ENCODE measurements around the gene FSHR.
A peak's percentile ranks its signal among the peaks of the same experiment; 100 is the strongest.

FSHR gene

DNA sequence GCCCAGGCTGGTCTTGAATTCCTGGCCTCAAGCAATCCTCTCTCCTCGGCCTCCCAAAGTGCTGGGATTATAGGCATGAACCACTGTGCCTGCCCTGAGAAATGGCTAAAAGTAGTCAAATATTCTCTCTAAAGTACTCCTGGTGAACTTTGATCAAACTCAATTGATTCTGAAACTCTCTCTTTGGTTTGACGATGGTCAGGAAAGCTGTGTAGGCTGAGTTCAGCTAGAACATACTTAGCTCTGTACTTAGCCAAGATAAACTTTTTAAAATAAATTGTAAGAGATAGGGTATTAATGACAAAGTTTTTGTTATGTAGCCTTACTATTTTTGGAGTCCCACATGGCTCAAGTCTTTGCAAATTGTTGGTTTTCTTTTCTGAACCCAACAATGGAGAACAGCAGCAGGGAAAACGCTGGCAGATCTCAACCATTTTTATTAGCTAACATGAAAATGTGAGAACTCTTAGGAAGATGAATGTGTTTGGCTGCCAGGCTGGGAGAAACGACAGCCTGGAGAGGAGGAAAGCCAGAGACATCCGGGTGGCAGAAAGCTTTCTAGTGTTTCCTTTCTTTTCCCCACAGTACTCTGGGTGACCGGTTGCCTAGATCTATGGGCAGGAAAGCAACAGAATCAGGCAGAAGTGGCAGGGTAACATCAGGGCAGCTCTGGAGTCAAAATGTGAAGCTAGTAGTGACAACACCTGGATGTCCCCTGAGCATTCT is 205.8 kb downstream of the FSHR start:
- Histone ChIP-seq H3K9me3 (ENCODE audit: control insufficient read depth, low read length) (no peaks in the 10 kb centered on the region), H3K9ac (no peak overlapping the region)

DNA sequence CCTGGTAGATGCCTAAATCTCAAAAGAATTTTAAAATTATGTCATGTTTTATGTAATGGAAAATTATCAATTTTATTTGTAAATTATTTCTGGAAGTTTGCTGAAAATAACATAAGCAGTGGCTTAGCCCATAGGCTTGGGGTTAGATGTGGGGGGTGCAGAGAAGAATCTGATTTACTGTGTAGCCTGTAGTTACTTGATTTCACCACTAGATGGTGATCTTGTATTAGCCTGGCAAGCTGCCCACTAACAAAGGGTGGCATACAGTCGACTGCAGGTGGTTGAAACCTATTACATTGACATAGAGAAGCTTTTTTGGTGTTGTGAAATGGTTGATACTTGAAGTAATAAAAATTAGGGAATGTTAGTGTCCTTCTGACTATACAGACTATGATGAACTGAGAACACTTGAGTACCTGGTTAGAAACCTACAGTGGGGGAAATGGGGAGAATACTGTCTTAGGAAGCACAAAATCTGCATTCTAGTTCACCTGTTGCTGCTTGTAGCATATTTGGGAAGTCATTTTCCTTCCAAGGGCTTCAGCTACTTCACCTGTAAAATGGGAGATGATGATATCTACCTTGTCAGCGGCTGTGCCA is 207.8 kb downstream of the FSHR start:
- Histone ChIP-seq H3K79me2 (no peaks in the 10 kb centered on the region), H3K4me2 (ENCODE audit: low read length) (no peak overlapping the region), H3K27ac (no peak overlapping the region), H3K9ac (no peak overlapping the region), H3K4me1 (peaks cover 10% of the 10 kb centered on the region), H3K9me3 (ENCODE audit: control insufficient read depth, low read length) (no peaks in the 10 kb centered on the region), H3K27me3 (ENCODE audit: control insufficient read depth, insufficient read depth, low read length) (no peaks in the 10 kb centered on the region), H3K36me3 (ENCODE audit: control insufficient read depth, insufficient read depth, low read length) (no peaks in the 10 kb centered on the region), H3K4me3 (ENCODE audit: low read depth, low read length) (no peak overlapping the region), H2AFZ (no peak overlapping the region)
- TF ChIP-seq, protein P1, sequence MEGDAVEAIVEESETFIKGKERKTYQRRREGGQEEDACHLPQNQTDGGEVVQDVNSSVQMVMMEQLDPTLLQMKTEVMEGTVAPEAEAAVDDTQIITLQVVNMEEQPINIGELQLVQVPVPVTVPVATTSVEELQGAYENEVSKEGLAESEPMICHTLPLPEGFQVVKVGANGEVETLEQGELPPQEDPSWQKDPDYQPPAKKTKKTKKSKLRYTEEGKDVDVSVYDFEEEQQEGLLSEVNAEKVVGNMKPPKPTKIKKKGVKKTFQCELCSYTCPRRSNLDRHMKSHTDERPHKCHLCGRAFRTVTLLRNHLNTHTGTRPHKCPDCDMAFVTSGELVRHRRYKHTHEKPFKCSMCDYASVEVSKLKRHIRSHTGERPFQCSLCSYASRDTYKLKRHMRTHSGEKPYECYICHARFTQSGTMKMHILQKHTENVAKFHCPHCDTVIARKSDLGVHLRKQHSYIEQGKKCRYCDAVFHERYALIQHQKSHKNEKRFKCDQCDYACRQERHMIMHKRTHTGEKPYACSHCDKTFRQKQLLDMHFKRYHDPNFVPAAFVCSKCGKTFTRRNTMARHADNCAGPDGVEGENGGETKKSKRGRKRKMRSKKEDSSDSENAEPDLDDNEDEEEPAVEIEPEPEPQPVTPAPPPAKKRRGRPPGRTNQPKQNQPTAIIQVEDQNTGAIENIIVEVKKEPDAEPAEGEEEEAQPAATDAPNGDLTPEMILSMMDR (IDR thresholded peaks at IDR 0.05), result peak; percentile 98

More for the DNA sequence above, 205.8 kb downstream of the FSHR start:
- H3K36me3 ChIP-seq (ENCODE audit: control insufficient read depth, insufficient read depth, low read length), result no peaks in the 10 kb centered on the region
- no peaks in the 10 kb centered on the region for H3K27me3 ChIP-seq (ENCODE audit: control insufficient read depth, insufficient read depth, low read length)
- H3K4me3 ChIP-seq (ENCODE audit: low read depth, low read length), result no peak overlapping the region
- H3K27ac ChIP-seq, result no peak overlapping the region
- H2AFZ ChIP-seq, result peak overlapping the region; percentile 60
- peaks cover 13% of the 10 kb centered on the region for H3K4me1 ChIP-seq
- no peak overlapping the region for H3K4me2 ChIP-seq (ENCODE audit: low read length)
- H3K79me2 ChIP-seq, result no peaks in the 10 kb centered on the region
- TF ChIP-seq, protein P1 (IDR thresholded peaks at IDR 0.05), result no peak

DNA sequence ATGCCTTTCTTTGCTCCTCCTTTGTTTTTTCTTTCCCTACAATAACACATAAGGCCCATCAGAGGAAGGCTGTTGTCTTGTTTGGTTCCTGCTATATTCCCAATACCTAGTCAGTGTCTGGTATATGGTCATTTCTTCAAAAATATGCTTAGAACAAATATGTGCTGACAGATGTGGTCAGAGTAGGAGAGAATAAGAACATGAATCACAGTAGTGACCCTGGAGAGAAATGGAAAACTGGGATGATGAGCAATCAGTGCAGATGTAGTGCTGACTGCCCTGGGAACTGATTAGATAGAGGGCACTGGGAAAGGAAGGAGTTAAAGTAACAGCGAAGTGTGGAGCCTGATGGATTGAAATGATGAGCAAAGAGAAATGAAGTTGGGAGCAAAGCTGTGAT is 209.4 kb downstream of the FSHR start:
- Histone ChIP-seq H2AFZ (no peak overlapping the region), H3K36me3 (ENCODE audit: control insufficient read depth, insufficient read depth, low read length) (no peaks in the 10 kb centered on the region), H3K9me3 (ENCODE audit: control insufficient read depth, low read length) (no peaks in the 10 kb centered on the region), H3K9ac (no peak overlapping the region), H3K79me2 (no peaks in the 10 kb centered on the region), H3K27ac (no peak overlapping the region), H3K27me3 (ENCODE audit: control insufficient read depth, insufficient read depth, low read length) (no peaks in the 10 kb centered on the region), H3K4me2 (ENCODE audit: low read length) (no peak overlapping the region), H3K4me3 (ENCODE audit: low read depth, low read length) (no peak overlapping the region), H3K4me1 (peaks cover 10% of the 10 kb centered on the region)
- TF ChIP-seq, protein P1 (IDR thresholded peaks at IDR 0.05), result no peak

DNA sequence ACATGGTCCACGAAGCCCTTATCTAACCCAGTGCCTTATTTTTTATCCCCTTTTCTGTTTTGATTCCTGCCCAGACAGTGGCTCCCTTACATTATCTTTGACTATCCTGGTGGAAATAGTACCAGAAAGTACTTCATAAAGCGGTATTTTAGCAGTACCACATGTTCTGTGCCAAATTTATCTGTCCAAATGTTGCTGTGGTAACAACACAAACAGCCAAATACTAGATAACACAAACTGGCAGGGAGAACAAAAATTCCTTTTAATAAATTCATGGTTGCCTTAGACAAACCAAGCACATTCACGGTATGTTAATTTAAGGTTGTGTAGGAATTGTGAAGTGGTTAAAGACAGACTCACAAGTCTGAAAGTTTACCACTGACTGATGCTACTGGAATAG is 210.9 kb downstream of the FSHR start:
- no peak overlapping the region for H3K4me2 ChIP-seq (ENCODE audit: low read length)
- no peaks in the 10 kb centered on the region for H3K9me3 ChIP-seq (ENCODE audit: control insufficient read depth, low read length)
- H3K9ac ChIP-seq, result no peak overlapping the region
- H2AFZ ChIP-seq, result no peak overlapping the region
- no peak overlapping the region for H3K4me3 ChIP-seq (ENCODE audit: low read depth, low read length)
- no peaks in the 10 kb centered on the region for H3K79me2 ChIP-seq
- peaks cover 6% of the 10 kb centered on the region for H3K4me1 ChIP-seq
- H3K36me3 ChIP-seq (ENCODE audit: control insufficient read depth, insufficient read depth, low read length), result no peaks in the 10 kb centered on the region
- TF ChIP-seq, protein P1 (IDR thresholded peaks at IDR 0.05), result no peak
- H3K27ac ChIP-seq, result no peak overlapping the region
- H3K27me3 ChIP-seq (ENCODE audit: control insufficient read depth, insufficient read depth, low read length), result no peaks in the 10 kb centered on the region

DNA sequence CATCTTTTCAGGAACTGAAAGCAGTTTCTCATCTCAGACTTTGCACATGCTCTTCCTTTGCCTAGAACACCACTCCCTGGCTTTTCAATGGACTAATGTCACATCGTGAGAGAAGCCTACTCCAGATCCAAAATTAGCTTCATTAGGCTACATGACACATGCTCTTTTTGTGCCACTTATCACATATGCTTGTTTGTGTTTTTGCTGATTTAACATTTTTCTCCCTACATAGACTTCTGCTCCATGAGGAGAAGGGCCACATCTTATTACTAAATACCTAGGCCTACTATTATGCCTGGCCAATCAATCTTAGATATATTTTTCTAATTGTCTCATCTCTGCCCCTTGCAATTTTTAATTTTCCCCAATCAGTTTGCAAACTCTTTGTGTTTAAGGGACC is 212.4 kb downstream of the FSHR start:
- Histone ChIP-seq H3K4me3 (ENCODE audit: low read depth, low read length) (no peak overlapping the region), H3K79me2 (no peaks in the 10 kb centered on the region), H3K36me3 (ENCODE audit: control insufficient read depth, insufficient read depth, low read length) (no peaks in the 10 kb centered on the region), H3K9me3 (ENCODE audit: control insufficient read depth, low read length) (no peaks in the 10 kb centered on the region), H3K4me2 (ENCODE audit: low read length) (no peak overlapping the region), H3K4me1 (peaks cover 5% of the 10 kb centered on the region), H2AFZ (no peak overlapping the region), H3K9ac (no peak overlapping the region), H3K27me3 (ENCODE audit: control insufficient read depth, insufficient read depth, low read length) (no peaks in the 10 kb centered on the region), H3K27ac (no peak overlapping the region)
- TF ChIP-seq, protein P1 (IDR thresholded peaks at IDR 0.05), result no peak
